AG04450 (cell line): ENCODE results near the gene SOD3. TPM values are rescaled to one million over a fixed set of nuclear protein-coding genes. Genes with fewer than 3 reads are reported as not detected.

Experiments used
- CTCF ChIA-PET: fragments of 300-600, 350-600 bp; formaldehyde crosslinking; extraction: SDS; loops from one replicate; lab custom pipeline; 2022; ENCODE audit warnings: antibody characterized with exemption, inconsistent platforms; lab: Charles Lee
- POLR2A ChIA-PET: fragments of 350-600 bp; formaldehyde crosslinking; extraction: SDS; loops from one replicate; lab custom pipeline; 2021; ENCODE audit warnings: antibody characterized with exemption, inconsistent platforms; lab: Yijun Ruan, JAX
- DNase-seq: peaks from one replicate; pipeline ENCODE4 v3.0.0-alpha.2; 2011; ENCODE audit warnings: low read depth, low spot score
- H3K27ac ChIP-seq: one replicate; pipeline ENCODE4 v1.5.1; 2012; ENCODE audit warnings: low read depth, low read length, control low read depth
- H3K27me3 ChIP-seq: one replicate; pipeline ENCODE4 v1.6.0; 2012; ENCODE audit warnings: low read length; ENCODE audit not compliant: control insufficient read depth, insufficient read depth
- H3K4me3 ChIP-seq: 2 replicates; pipeline ENCODE4 v1.5.1; 2011; ENCODE audit warnings: mild to moderate bottlenecking, low read depth, low read length, control low read depth
- H3K9me3 ChIP-seq: 2 replicates; pipeline ENCODE4 v1.5.1; 2012; ENCODE audit warnings: low read length; ENCODE audit not compliant: control insufficient read depth, insufficient read depth
- CTCF ChIP-seq: IDR thresholded peaks from 2 replicates; pipeline ENCODE4 v1.5.1; 2011; ENCODE audit warnings: low read depth, low read length, control low read depth, inconsistent platforms
- polyA plus RNA-seq: library from polyadenylated mRNA; depleted of rRNA; stranded (reverse); fragments of >200 nt; gene quantifications from 2 replicates; pipeline ENCODE4 v1.2.3, GENCODE V29; 2011

SOD3 gene
- polyA plus RNA-seq, 1 experiment, result 3.8 TPM

- Histone ChIP-seq H3K27me3 (no peaks in the 10 kb centered on the region), H3K4me3 (no peak overlapping the region), H3K9me3 (no peaks in the 10 kb centered on the region), H3K27ac (no peak overlapping the region)
- no peak for TF ChIP-seq CTCF
- POLR2A ChIA-PET, result no interaction called here
- no peak for DNase-seq
- CTCF ChIA-PET, result no interaction called here
These were observed 45.3 kb upstream of the SOD3 start for GRCh38 chr4:24750106-24750505.

- POLR2A ChIA-PET, result interaction anchor here (0.5 kb wide), 1 partner anchor 279 kb away, joined by 4 read pairs; no protein-coding TSS in a partner anchor
- CTCF ChIA-PET, result no interaction called here
- DNase-seq, result no peak
- Histone ChIP-seq H3K9me3 (no peaks in the 10 kb centered on the region; the same call in 1 of the 2 replicates), H3K4me3 (no peak overlapping the region), H3K27me3 (no peaks in the 10 kb centered on the region), H3K27ac (no peak overlapping the region)
- TF ChIP-seq CTCF, result no peak
These were observed 43.3 kb upstream of the SOD3 start for GRCh38 chr4:24751926-24752539.

DNA sequence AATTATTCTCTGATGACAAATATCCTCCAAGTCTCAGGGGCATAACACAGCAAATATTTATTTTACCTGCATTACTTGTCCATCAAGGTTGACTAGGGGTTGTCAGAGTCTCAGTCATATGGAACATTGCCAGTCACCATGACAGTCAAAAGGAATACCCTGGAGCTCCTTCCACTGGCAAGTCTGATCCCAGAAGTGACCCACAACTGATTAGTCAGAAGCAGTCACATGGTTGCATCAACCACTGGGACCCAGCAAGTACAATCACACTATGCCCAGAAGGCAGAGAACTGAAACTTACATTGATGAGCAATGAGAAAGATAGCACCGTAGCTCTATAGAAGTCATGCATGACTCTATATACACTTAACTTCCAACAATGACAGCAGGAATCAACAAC, 41.9 kb upstream of the SOD3 start:
- no peak for TF ChIP-seq CTCF
- Histone ChIP-seq H3K27ac (no peak overlapping the region), H3K27me3 (no peaks in the 10 kb centered on the region), H3K4me3 (no peak overlapping the region), H3K9me3 (no peaks in the 10 kb centered on the region; the same call in 1 of the 2 replicates)
- DNase-seq, result no peak
- CTCF ChIA-PET, result no interaction called here
- POLR2A ChIA-PET, result no interaction called here

- H3K27ac ChIP-seq, result no peak overlapping the region
- no peak for DNase-seq
- ChIA-PET CTCF (no interaction called here), POLR2A (no interaction called here)
- no peaks in the 10 kb centered on the region for H3K27me3 ChIP-seq
- TF ChIP-seq CTCF, result no peak
- H3K4me3 ChIP-seq, result no peak overlapping the region
- no peaks in the 10 kb centered on the region; the same call in 1 of the 2 replicates for H3K9me3 ChIP-seq
These were observed 40.8 kb upstream of the SOD3 start for GRCh38 chr4:24754571-24754970.

DNA sequence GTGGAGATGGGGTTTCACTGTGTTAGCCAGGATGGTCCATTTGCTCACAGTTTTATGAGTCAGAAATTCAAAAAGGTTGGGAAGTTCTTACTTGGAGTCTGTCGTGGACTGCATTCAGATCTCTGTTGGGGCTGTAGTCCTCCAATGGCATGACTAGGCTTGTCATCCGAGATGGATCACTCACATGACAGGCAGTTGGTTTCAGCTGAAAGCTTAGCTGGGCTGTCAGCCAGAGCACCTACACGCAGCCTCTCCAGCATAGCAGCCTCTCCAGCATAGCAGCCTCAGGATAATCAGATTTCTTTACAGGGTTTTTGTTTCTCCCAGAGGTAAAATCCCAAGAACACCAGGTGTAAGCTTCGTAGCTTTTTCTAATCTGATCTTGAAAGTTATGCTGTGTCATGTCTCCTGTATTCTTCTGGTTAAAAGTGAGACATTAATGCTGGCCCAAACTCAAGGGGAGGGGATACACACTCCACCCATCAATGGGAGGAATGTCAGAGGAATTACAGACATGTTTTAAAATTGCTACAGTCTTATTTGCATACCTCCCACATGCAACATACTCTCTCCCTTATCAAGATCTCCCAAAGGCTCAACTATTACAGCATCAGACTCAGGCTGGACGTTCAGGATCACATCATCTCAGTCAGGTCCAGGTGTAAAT, 31.6 kb upstream of the SOD3 start:
- Histone ChIP-seq H3K27ac (peak overlapping the region; percentile 62), H3K27me3 (no peaks in the 10 kb centered on the region), H3K4me3 (no peak overlapping the region), H3K9me3 (no peaks in the 10 kb centered on the region)
- DNase-seq, result peak; percentile 33
- CTCF ChIA-PET, result interaction anchor here (0.6 kb wide), 1 partner anchor 291 kb away, joined by 5 read pairs; no protein-coding TSS in a partner anchor
- no peak for TF ChIP-seq CTCF
- POLR2A ChIA-PET, result no interaction called here
